Ishikawa (cell line): Measurements from ENCODE around the gene GTF2F1.

Experiments
- CEBPB ChIP-seq: IDR thresholded peaks from 2 replicates; pipeline ENCODE4 v1.6.1; 2012
- CREB1 ChIP-seq: IDR thresholded peaks from 2 replicates; pipeline ENCODE4 v1.6.1; 2012; ENCODE audit warnings: low read depth
- EGR1 ChIP-seq: IDR thresholded peaks from 2 replicates; pipeline ENCODE4 v1.6.1; 2012
- EP300 ChIP-seq: IDR thresholded peaks from 2 replicates; pipeline ENCODE4 v1.6.1; 2012; ENCODE audit warnings: borderline replicate concordance
- FOXM1 ChIP-seq: IDR thresholded peaks from 2 replicates; pipeline ENCODE4 v1.6.1; 2012; ENCODE audit warnings: low read depth, borderline replicate concordance
- NFIC ChIP-seq: IDR thresholded peaks from 2 replicates; pipeline ENCODE4 v1.6.1; 2012
- RAD21 ChIP-seq: IDR thresholded peaks from 2 replicates; pipeline ENCODE4 v1.6.1; 2012; ENCODE audit warnings: low read depth
- REST ChIP-seq: IDR thresholded peaks from 2 replicates; pipeline ENCODE4 v1.6.1; 2012; ENCODE audit warnings: low read depth, mild to moderate bottlenecking
- TAF1 ChIP-seq: IDR thresholded peaks from 2 replicates; pipeline ENCODE4 v1.6.1; 2012; ENCODE audit warnings: low read depth, mild to moderate bottlenecking
- TCF12 ChIP-seq: IDR thresholded peaks from 2 replicates; pipeline ENCODE4 v1.6.1; 2012; ENCODE audit warnings: low read depth
- TEAD4 ChIP-seq: IDR thresholded peaks from 2 replicates; pipeline ENCODE4 v1.6.1; 2012
- USF1 ChIP-seq: IDR thresholded peaks from 2 replicates; pipeline ENCODE4 v1.6.1; 2012
- YY1 ChIP-seq: IDR thresholded peaks from 2 replicates; pipeline ENCODE4 v1.6.1; 2012; ENCODE audit warnings: low read depth
- ZBTB7A ChIP-seq: IDR thresholded peaks from 2 replicates; pipeline ENCODE4 v1.6.1; 2012; ENCODE audit warnings: low read depth
- TF ChIP-seq, protein P1 (sequence below): IDR thresholded peaks from 2 replicates; pipeline ENCODE4 v1.6.1; 2012

The GTF2F1 gene

DNA sequence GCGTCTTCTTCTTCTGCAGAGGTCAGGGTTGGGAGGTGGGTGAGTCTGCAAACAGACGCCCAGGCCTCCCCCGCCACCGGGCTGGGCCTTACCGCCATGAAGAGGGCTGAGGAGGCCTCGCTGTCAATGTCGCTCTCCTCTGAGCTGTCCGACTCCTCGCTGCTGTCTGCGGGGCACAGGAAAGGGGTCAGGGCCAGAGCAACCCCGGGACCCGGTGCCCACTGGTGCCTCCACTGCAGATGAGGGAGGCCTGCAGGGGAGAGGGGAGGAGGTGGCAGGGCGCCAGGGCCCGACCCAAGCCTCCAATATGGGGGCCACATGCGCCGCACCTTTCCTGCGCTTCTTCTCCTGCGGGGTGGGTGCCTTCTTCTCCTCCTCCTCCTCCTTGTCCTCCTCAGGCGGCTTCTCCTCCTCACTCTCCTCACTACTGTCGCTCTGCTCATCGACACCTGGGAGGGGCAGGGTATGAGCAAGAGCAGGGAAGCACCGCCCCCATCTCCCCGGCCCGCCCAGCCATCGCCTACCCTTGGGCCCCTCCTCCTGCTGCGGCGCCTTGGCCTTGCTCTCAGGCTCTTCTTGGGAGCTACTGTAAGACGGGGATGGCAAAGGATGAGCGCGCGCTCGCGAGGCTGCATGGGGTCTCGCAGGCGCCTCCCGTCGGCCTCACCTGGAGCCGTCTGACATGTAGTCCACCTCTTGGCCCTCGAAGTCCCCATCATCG lies 11.8 kb downstream of the GTF2F1 start:
- TF ChIP-seq USF1 (no peak), FOXM1 (no peak), EGR1 (no peak), NFIC (no peak), TAF1 (no peak), RAD21 (no peak), EP300 (no peak)
- TF ChIP-seq, protein P1, sequence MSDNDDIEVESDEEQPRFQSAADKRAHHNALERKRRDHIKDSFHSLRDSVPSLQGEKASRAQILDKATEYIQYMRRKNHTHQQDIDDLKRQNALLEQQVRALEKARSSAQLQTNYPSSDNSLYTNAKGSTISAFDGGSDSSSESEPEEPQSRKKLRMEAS: no peak

- no peak for TF ChIP-seq TEAD4
- TF ChIP-seq FOXM1: no peak
- TF ChIP-seq CREB1: no peak
- no peak for TF ChIP-seq CEBPB
- TF ChIP-seq TCF12: no peak
- no peak for TF ChIP-seq ZBTB7A
- no peak for TF ChIP-seq YY1
- TF ChIP-seq NFIC: no peak
- TF ChIP-seq TAF1: no peak
- TF ChIP-seq, protein P1: no peak
- no peak for TF ChIP-seq RAD21
Observed at GRCh38 chr19:6379744-6380143, 13.2 kb downstream of the GTF2F1 start.

GRCh38 chr19:6378486-6378885 lies 14.5 kb downstream of the GTF2F1 start:
- TF ChIP-seq TCF12 (0 out of 2 replicates have a peak, but pooled peaks have one; percentile 5), REST (no peak)

GRCh38 chr19:6378041-6378440 lies 14.9 kb downstream of the GTF2F1 start:
- peak; percentile 93 for TF ChIP-seq TEAD4
- TF ChIP-seq TCF12: peak; percentile 46; the same call in 1 of the 2 replicates
- no peak for TF ChIP-seq EGR1

GRCh38 chr19:6376512-6377190 lies 16.3 kb downstream of the GTF2F1 start:
- TF ChIP-seq TAF1: no peak
- no peak for TF ChIP-seq CEBPB
- TF ChIP-seq REST: no peak

- TF ChIP-seq RAD21 (no peak), ZBTB7A (no peak), CEBPB (no peak), EGR1 (no peak), TAF1 (no peak), YY1 (no peak), EP300 (no peak), TCF12 (no peak), REST (no peak), TEAD4 (no peak), USF1 (no peak), CREB1 (no peak), NFIC (no peak)
- TF ChIP-seq, protein P1: no peak
Observed at GRCh38 chr19:6375411-6376010, 17.5 kb downstream of the GTF2F1 start, which contains the start of gene PSPN. TSS of gene PSPN (minus strand) at chr19:6375933. CDS start at chr19:6375849, 84 bp downstream.
